ENCODE results near the gene CEP112. TPM values are rescaled to one million over a fixed set of nuclear protein-coding genes. Genes with fewer than 3 reads are reported as not detected.

CEP112 gene
- total and polyA plus RNA-seq, 7 experiments from 2014 or later: 0.08 to 2.5 (median 0.66) TPM; not detected in 1

- ATAC-seq (no peak), DNase-seq (no peak)
- no peaks in the 10 kb centered on the region for H3K27me3 ChIP-seq (ENCODE audit: control insufficient read depth in 2 of 2, insufficient read depth in 2 of 2, low read length in 2 of 2)
- no peak overlapping the region for H3K27ac ChIP-seq (ENCODE audit: low read depth, low read length)
- intact Hi-C loops (cut with micrococcal nuclease): no loop called here
- no peaks in the 10 kb centered on the region for H3K36me3 ChIP-seq (ENCODE audit: control insufficient read depth in 2 of 3, insufficient read depth in 3 of 3, low read length in 3 of 3)
- ChIA-PET CTCF (no interaction called here), POLR2A (no interaction called here)
- H3K4me3 ChIP-seq (ENCODE audit: low read length): no peak overlapping the region
- H3K4me1 ChIP-seq (ENCODE audit: control insufficient read depth in 2 of 2, insufficient read depth in 2 of 2, low read length in 2 of 2): no peaks in the 10 kb centered on the region
- Mint-ChIP-seq H3K27ac (no peak overlapping the region), H3K4me1 (peaks cover 3 to 22% (median 18%) of the 10 kb centered on the region in 7 donors), H3K4me3 (no peak overlapping the region), H3K9me3 (peaks cover 0 to 4% (median 0%) of the 10 kb centered on the region in 11 donors), H3K27me3 (peaks cover 0 to 3% (median 0%) of the 10 kb centered on the region in 5 donors), H3K36me3 (peaks cover 0 to 2% (median 0%) of the 10 kb centered on the region in 5 donors)
- no peaks in the 10 kb centered on the region for H3K9me3 ChIP-seq (ENCODE audit: control insufficient read depth in 2 of 3, low read length in 3 of 3)
Measured at GRCh38 chr17:65657251-65657828, 534.6 kb downstream of the CEP112 start.

DNA sequence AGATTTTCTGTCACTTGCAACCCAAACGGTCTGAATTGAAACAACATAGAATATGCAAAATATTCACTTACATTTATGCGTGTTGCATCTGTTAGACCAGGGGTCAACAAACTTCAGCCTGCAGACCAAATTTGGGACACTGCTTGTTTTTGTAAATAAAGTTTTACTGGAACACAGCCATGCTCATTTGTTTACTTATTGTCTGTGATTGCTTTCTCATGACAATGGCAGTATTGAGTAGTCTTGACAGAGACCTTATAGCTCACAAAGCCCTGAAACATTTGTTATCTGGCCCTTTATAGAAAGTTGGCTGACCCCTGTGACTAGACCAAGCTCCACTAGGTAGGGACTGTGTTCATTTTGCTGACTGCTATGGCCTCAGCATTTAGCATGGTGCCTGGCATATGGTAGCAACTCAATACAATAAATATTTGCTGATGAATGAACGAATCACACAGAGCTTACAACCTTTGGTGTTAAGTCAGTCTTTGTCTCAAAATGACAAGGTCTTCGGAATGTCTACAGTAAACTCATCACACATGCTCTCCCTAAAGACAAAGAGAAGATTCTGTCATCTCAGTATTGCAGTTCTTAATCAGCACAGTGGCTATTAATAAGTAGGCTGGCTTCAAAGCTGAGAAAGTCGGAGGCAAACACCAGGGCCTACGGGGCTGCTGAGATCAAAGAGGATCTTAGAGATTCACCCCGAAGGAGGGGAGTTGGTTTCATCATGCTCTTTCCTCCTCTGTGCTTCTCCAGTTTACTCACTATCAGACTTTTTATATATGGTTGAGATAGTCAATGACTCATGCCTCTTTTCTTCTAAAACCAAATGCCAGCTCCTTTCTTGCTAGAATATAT lies 535.3 kb downstream of the CEP112 start:
- ATAC-seq: no peak

GRCh38 chr17:65655706-65656105 lies 536.2 kb downstream of the CEP112 start:
- no peaks in the 10 kb centered on the region for H3K27me3 ChIP-seq (ENCODE audit: control insufficient read depth in 2 of 2, insufficient read depth in 2 of 2, low read length in 2 of 2)
- peaks cover 0 to 3% (median 0%) of the 10 kb centered on the region in 5 donors for H3K27me3 Mint-ChIP-seq

More for the DNA sequence above, 535.3 kb downstream of the CEP112 start:
- Mint-ChIP-seq H3K27ac (no peak overlapping the region), H3K27me3 (peaks cover 0 to 3% (median 0%) of the 10 kb centered on the region in 5 donors), H3K9me3 (peaks cover 0 to 4% (median 0%) of the 10 kb centered on the region in 11 donors), H3K4me1 (peaks cover 3 to 22% (median 18%) of the 10 kb centered on the region in 7 donors), H3K36me3 (peaks cover 0 to 2% (median 0%) of the 10 kb centered on the region in 5 donors), H3K4me3 (no peak overlapping the region)
- intact Hi-C loops (cut with micrococcal nuclease): no loop called here
- H3K9me3 ChIP-seq (ENCODE audit: control insufficient read depth in 2 of 3, low read length in 3 of 3): no peaks in the 10 kb centered on the region
- no peaks in the 10 kb centered on the region for H3K4me1 ChIP-seq (ENCODE audit: control insufficient read depth in 2 of 2, insufficient read depth in 2 of 2, low read length in 2 of 2)
- peak in 1 of 9 donors; percentile 24 for DNase-seq
- no peaks in the 10 kb centered on the region for H3K36me3 ChIP-seq (ENCODE audit: control insufficient read depth in 2 of 3, insufficient read depth in 3 of 3, low read length in 3 of 3)
- POLR2A ChIA-PET: no interaction called here
- H3K4me3 ChIP-seq (ENCODE audit: low read length): no peak overlapping the region
- H3K27ac ChIP-seq (ENCODE audit: low read depth, low read length): no peak overlapping the region
- no peaks in the 10 kb centered on the region for H3K27me3 ChIP-seq (ENCODE audit: control insufficient read depth in 2 of 2, insufficient read depth in 2 of 2, low read length in 2 of 2)
- CTCF ChIA-PET: no interaction called here

DNA sequence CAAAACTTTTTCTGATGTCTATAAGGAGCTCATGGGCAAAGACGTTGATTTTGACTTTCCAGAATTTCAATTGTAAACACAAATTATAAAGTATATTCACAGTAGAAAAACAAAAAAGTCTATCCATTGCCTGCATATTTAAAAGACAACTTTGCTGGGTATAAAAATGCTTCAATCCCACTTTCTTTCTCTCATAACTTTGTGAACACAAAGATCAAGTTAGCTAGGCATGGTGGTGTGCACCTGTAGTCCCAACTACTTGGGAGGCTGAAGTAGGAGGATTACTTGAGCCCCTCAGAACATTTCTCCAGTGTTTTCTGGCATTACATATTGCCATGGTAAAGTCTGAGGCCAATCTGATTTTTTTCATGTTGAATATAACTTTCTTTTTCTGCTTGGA lies 547.4 kb downstream of the CEP112 start:
- H3K27ac Mint-ChIP-seq: no peak overlapping the region
- no peak overlapping the region for H3K27ac ChIP-seq (ENCODE audit: low read depth, low read length)
- no peak for DNase-seq
- H3K36me3 ChIP-seq (ENCODE audit: control insufficient read depth in 2 of 3, insufficient read depth in 3 of 3, low read length in 3 of 3): no peaks in the 10 kb centered on the region
- H3K4me3 ChIP-seq (ENCODE audit: low read length): no peak overlapping the region
- intact Hi-C loops (cut with micrococcal nuclease): no loop called here
- peaks cover 0 to 13% (median 11%) of the 10 kb centered on the region in 5 donors for H3K36me3 Mint-ChIP-seq
- H3K4me3 Mint-ChIP-seq: no peak overlapping the region
- ATAC-seq: no peak
- H3K9me3 ChIP-seq (ENCODE audit: control insufficient read depth in 2 of 3, low read length in 3 of 3): peaks cover 0 to 9% (median 0%) of the 10 kb centered on the region in 3 experiments
- H3K9me3 Mint-ChIP-seq: peaks cover 3 to 39% (median 20%) of the 10 kb centered on the region in 11 donors
- H3K4me1 Mint-ChIP-seq: no peaks in the 10 kb centered on the region
- H3K27me3 ChIP-seq (ENCODE audit: control insufficient read depth in 2 of 2, insufficient read depth in 2 of 2, low read length in 2 of 2): no peaks in the 10 kb centered on the region
- no peaks in the 10 kb centered on the region for H3K4me1 ChIP-seq (ENCODE audit: control insufficient read depth in 2 of 2, insufficient read depth in 2 of 2, low read length in 2 of 2)
- H3K27me3 Mint-ChIP-seq: no peaks in the 10 kb centered on the region
- ChIA-PET POLR2A (no interaction called here), CTCF (no interaction called here)

More at GRCh38 chr17:65655706-65656105, 536.2 kb downstream of the CEP112 start:
- no peak for ATAC-seq
- Mint-ChIP-seq H3K4me1 (peaks cover 3 to 17% (median 15%) of the 10 kb centered on the region in 7 donors), H3K36me3 (peaks cover 0 to 2% (median 0%) of the 10 kb centered on the region in 5 donors), H3K4me3 (no peak overlapping the region), H3K27ac (no peak overlapping the region), H3K9me3 (peaks cover 0 to 5% (median 0%) of the 10 kb centered on the region in 11 donors)
- H3K27ac ChIP-seq (ENCODE audit: low read depth, low read length): no peak overlapping the region
- H3K36me3 ChIP-seq (ENCODE audit: control insufficient read depth in 2 of 3, insufficient read depth in 3 of 3, low read length in 3 of 3): no peaks in the 10 kb centered on the region
- POLR2A ChIA-PET: no interaction called here
- CTCF ChIA-PET: no interaction called here
- no peaks in the 10 kb centered on the region for H3K4me1 ChIP-seq (ENCODE audit: control insufficient read depth in 2 of 2, insufficient read depth in 2 of 2, low read length in 2 of 2)
- intact Hi-C loops (cut with micrococcal nuclease): no loop called here
- no peak for DNase-seq
- no peak overlapping the region for H3K4me3 ChIP-seq (ENCODE audit: low read length)
- no peaks in the 10 kb centered on the region for H3K9me3 ChIP-seq (ENCODE audit: control insufficient read depth in 2 of 3, low read length in 3 of 3)

- no peaks in the 10 kb centered on the region for H3K4me1 ChIP-seq (ENCODE audit: control insufficient read depth in 2 of 2, insufficient read depth in 2 of 2, low read length in 2 of 2)
- H3K36me3 ChIP-seq (ENCODE audit: control insufficient read depth in 2 of 3, insufficient read depth in 3 of 3, low read length in 3 of 3): no peaks in the 10 kb centered on the region
- CTCF ChIA-PET: interaction anchor here (0.6 kb wide), 1 partner anchor 1774 kb away, joined by 3 read pairs; no protein-coding TSS in a partner anchor
- Mint-ChIP-seq H3K4me1 (peaks cover 0 to 10% (median under 1%) of the 10 kb centered on the region in 7 donors), H3K4me3 (no peak overlapping the region), H3K9me3 (peaks cover 0 to 15% (median 6%) of the 10 kb centered on the region in 11 donors), H3K36me3 (peaks cover 0 to 4% (median 0%) of the 10 kb centered on the region in 5 donors), H3K27ac (no peak overlapping the region), H3K27me3 (peaks cover 0 to 4% (median 0%) of the 10 kb centered on the region in 5 donors)
- ATAC-seq (no peak), DNase-seq (no peak)
- no peaks in the 10 kb centered on the region for H3K27me3 ChIP-seq (ENCODE audit: control insufficient read depth in 2 of 2, insufficient read depth in 2 of 2, low read length in 2 of 2)
- intact Hi-C loops (cut with micrococcal nuclease): no loop called here
- H3K27ac ChIP-seq (ENCODE audit: low read depth, low read length): no peak overlapping the region
- no peak overlapping the region for H3K4me3 ChIP-seq (ENCODE audit: low read length)
- H3K9me3 ChIP-seq (ENCODE audit: control insufficient read depth in 2 of 3, low read length in 3 of 3): no peaks in the 10 kb centered on the region
- POLR2A ChIA-PET: no interaction called here
Measured at GRCh38 chr17:65638221-65638975, 553.5 kb downstream of the CEP112 start.

GRCh38 chr17:65637786-65638185 lies 554.1 kb downstream of the CEP112 start:
- ChIA-PET CTCF (no interaction called here), POLR2A (no interaction called here)
- H3K36me3 Mint-ChIP-seq: peaks cover 0 to 4% (median 0%) of the 10 kb centered on the region in 5 donors
- Histone ChIP-seq H3K36me3 (ENCODE audit: control insufficient read depth in 2 of 3, insufficient read depth in 3 of 3, low read length in 3 of 3) (no peaks in the 10 kb centered on the region), H3K27ac (ENCODE audit: low read depth, low read length) (no peak overlapping the region), H3K4me3 (ENCODE audit: low read length) (no peak overlapping the region), H3K4me1 (ENCODE audit: control insufficient read depth in 2 of 2, insufficient read depth in 2 of 2, low read length in 2 of 2) (no peaks in the 10 kb centered on the region), H3K27me3 (ENCODE audit: control insufficient read depth in 2 of 2, insufficient read depth in 2 of 2, low read length in 2 of 2) (no peaks in the 10 kb centered on the region), H3K9me3 (ENCODE audit: control insufficient read depth in 2 of 3, low read length in 3 of 3) (no peaks in the 10 kb centered on the region)
- no peak overlapping the region for H3K4me3 Mint-ChIP-seq
- H3K9me3 Mint-ChIP-seq: peaks cover 0 to 15% (median 6%) of the 10 kb centered on the region in 11 donors
- intact Hi-C loops (cut with micrococcal nuclease): no loop called here
- H3K27ac Mint-ChIP-seq: peak overlapping the region in 1 of 9 donors; percentile 10
- peaks cover 0 to 15% (median 5%) of the 10 kb centered on the region in 7 donors for H3K4me1 Mint-ChIP-seq
- H3K27me3 Mint-ChIP-seq: peaks cover 0 to 6% (median 0%) of the 10 kb centered on the region in 5 donors
- ATAC-seq: no peak
- no peak for DNase-seq
